Calu3 (cell line): ENCODE data around the gene PWP2. TPM values are rescaled to one million over a fixed set of nuclear protein-coding genes. Genes with fewer than 3 reads are reported as not detected.

Experiments used
- BruUV-seq: library from RNA; stranded (reverse); fragments of 400-500 nt; replicated peaks from 2 replicates; lab custom pipeline; 2021; lab: Mats Ljungman, UMichigan
- CTCF ChIA-PET: fragments of 300-600 bp; sonication (Branson Sonifier 250); formaldehyde crosslinking; loops from one replicate; lab custom pipeline; 2022; ENCODE audit warnings: antibody characterized with exemption; lab: Charles Lee
- DNase-seq: peaks from one replicate; pipeline ENCODE4 v3.0.0; 2022
- H3K27ac Mint-ChIP-seq: one replicate; pipeline ENCODE4 v1.8.0; 2022; ENCODE audit warnings: mixed read lengths; ENCODE audit not compliant: unreplicated experiment
- H3K27me3 Mint-ChIP-seq: one replicate; pipeline ENCODE4 v1.8.0; 2022; ENCODE audit warnings: mixed read lengths; ENCODE audit not compliant: unreplicated experiment
- H3K36me3 Mint-ChIP-seq: one replicate; pipeline ENCODE4 v1.8.0; 2022; ENCODE audit warnings: mild to moderate bottlenecking, moderate library complexity, mixed read lengths; ENCODE audit not compliant: insufficient read depth, unreplicated experiment
- H3K4me1 Mint-ChIP-seq: one replicate; pipeline ENCODE4 v1.8.0; 2022; ENCODE audit warnings: mild to moderate bottlenecking, low read depth, mixed read lengths; ENCODE audit not compliant: unreplicated experiment
- H3K4me3 Mint-ChIP-seq: one replicate; pipeline ENCODE4 v1.8.0; 2022; ENCODE audit warnings: mild to moderate bottlenecking, low read depth, moderate library complexity, mixed read lengths; ENCODE audit not compliant: unreplicated experiment
- H3K9me3 Mint-ChIP-seq: one replicate; pipeline ENCODE4 v1.8.0; 2022; ENCODE audit warnings: low read depth, mixed read lengths; ENCODE audit not compliant: unreplicated experiment
- CTCF ChIP-seq: fragments of 200-600 bp; IDR thresholded peaks from one replicate; pipeline ENCODE4 v1.8.0; 2022; ENCODE audit warnings: antibody characterized with exemption; ENCODE audit not compliant: unreplicated experiment
- intact Hi-C: fragments of 100-400 bp; cut with micrococcal nuclease; formaldehyde crosslinking; loops from one replicate; pipeline ENCODE4 v1.10.0; 2022; ENCODE audit not compliant: unreplicated experiment
- total RNA-seq: library from RNA; stranded (reverse); gene quantifications from 2 replicates; pipeline ENCODE4 v1.2.3, GENCODE V29; 2022

Gene PWP2
- total RNA-seq, 1 experiment from 2014 or later, result 18.1 TPM

GRCh38 chr21:44059710-44060109 is 47.5 kb upstream of the PWP2 start:
- intact Hi-C loops, result no loop called here
- no TSS peak for BruUV-seq
- Mint-ChIP-seq H3K27me3 (no peaks in the 10 kb centered on the region), H3K4me3 (no peak overlapping the region), H3K9me3 (no peaks in the 10 kb centered on the region), H3K4me1 (no peaks in the 10 kb centered on the region), H3K36me3 (peaks cover 27% of the 10 kb centered on the region), H3K27ac (no peak overlapping the region)
- CTCF ChIA-PET, result no interaction called here
- TF ChIP-seq CTCF, result no peak
- no peak for DNase-seq

GRCh38 chr21:44062380-44062779 is 44.8 kb upstream of the PWP2 start:
- intact Hi-C loops, result no loop called here
- peaks cover 22% of the 10 kb centered on the region for H3K36me3 Mint-ChIP-seq
- BruUV-seq, result no TSS peak
- no peak for TF ChIP-seq CTCF
- no peak for DNase-seq
- H3K9me3 Mint-ChIP-seq, result no peaks in the 10 kb centered on the region
- no peak overlapping the region for H3K27ac Mint-ChIP-seq
- H3K27me3 Mint-ChIP-seq, result no peaks in the 10 kb centered on the region
- H3K4me3 Mint-ChIP-seq, result no peak overlapping the region
- CTCF ChIA-PET, result no interaction called here
- no peaks in the 10 kb centered on the region for H3K4me1 Mint-ChIP-seq

GRCh38 chr21:44063151-44063912 is 43.9 kb upstream of the PWP2 start:
- CTCF ChIA-PET, result no interaction called here
- H3K4me1 Mint-ChIP-seq, result no peaks in the 10 kb centered on the region
- no peak for DNase-seq
- intact Hi-C loops, result no loop called here
- H3K27me3 Mint-ChIP-seq, result no peaks in the 10 kb centered on the region
- no TSS peak for BruUV-seq
- no peak for TF ChIP-seq CTCF
- peaks cover 15% of the 10 kb centered on the region for H3K36me3 Mint-ChIP-seq
- H3K4me3 Mint-ChIP-seq, result no peak overlapping the region
- H3K27ac Mint-ChIP-seq, result no peak overlapping the region
- H3K9me3 Mint-ChIP-seq, result no peaks in the 10 kb centered on the region

GRCh38 chr21:44064852-44065403 is 42.3 kb upstream of the PWP2 start:
- BruUV-seq, result no TSS peak
- Mint-ChIP-seq H3K36me3 (peaks cover 13% of the 10 kb centered on the region), H3K9me3 (no peaks in the 10 kb centered on the region), H3K4me1 (no peaks in the 10 kb centered on the region), H3K27ac (no peak overlapping the region), H3K4me3 (no peak overlapping the region), H3K27me3 (no peaks in the 10 kb centered on the region)
- no peak for TF ChIP-seq CTCF
- intact Hi-C loops, result no loop called here
- CTCF ChIA-PET, result no interaction called here
- DNase-seq, result no peak
